ENCODE data around the gene PRR35.
A peak's percentile ranks its signal among the peaks of the same experiment; 100 is the strongest.
"Not testable (repeated sequence)": the region's sequence is repeated elsewhere in the genome, so short reads cannot be mapped to it uniquely, and the experiment has no call there.

Gene PRR35

GRCh38 chr16:593807-594206 lies 33.6 kb downstream of the PRR35 start:
- H3K4me3 ChIP-seq (replicated peaks; ENCODE audit: low read depth, low read length), result no peak overlapping the region
- no peak for TF ChIP-seq CTCF (IDR thresholded peaks at IDR 0.05; ENCODE audit: low read length, missing control alignments)
- DNase-seq (ENCODE audit: low read depth), result no peak

GRCh38 chr16:595094-595528 lies 34.9 kb downstream of the PRR35 start:
- H3K4me3 ChIP-seq (replicated peaks; ENCODE audit: low read depth, low read length), result no peak overlapping the region
- TF ChIP-seq CTCF (IDR thresholded peaks at IDR 0.05; ENCODE audit: low read length, missing control alignments), result no peak
- DNase-seq (ENCODE audit: low read depth), result no peak

- no peak for TF ChIP-seq CTCF (IDR thresholded peaks at IDR 0.05; ENCODE audit: low read length, missing control alignments)
- H3K4me3 ChIP-seq (replicated peaks; ENCODE audit: low read depth, low read length), result no peak overlapping the region
- no peak for DNase-seq (ENCODE audit: low read depth)
These were observed 35.9 kb downstream of the PRR35 start for GRCh38 chr16:595942-596735.

GRCh38 chr16:596736-597060 lies 36.5 kb downstream of the PRR35 start:
- no peak overlapping the region for H3K4me3 ChIP-seq (replicated peaks; ENCODE audit: low read depth, low read length)
- DNase-seq (ENCODE audit: low read depth), result no peak
- TF ChIP-seq CTCF (IDR thresholded peaks at IDR 0.05; ENCODE audit: low read length, missing control alignments), result no peak

- not testable (repeated sequence) for DNase-seq (ENCODE audit: low read depth); H3K4me3 ChIP-seq (replicated peaks; ENCODE audit: low read depth, low read length)
These were observed 37.5 kb downstream of the PRR35 start for GRCh38 chr16:597655-598054.

- no peak for DNase-seq (ENCODE audit: low read depth)
- H3K4me3 ChIP-seq (replicated peaks; ENCODE audit: low read depth, low read length), result no peak overlapping the region
- TF ChIP-seq CTCF (IDR thresholded peaks at IDR 0.05; ENCODE audit: low read length, missing control alignments), result no peak
These were observed 38.9 kb downstream of the PRR35 start for GRCh38 chr16:598823-599739.

- H3K4me3 ChIP-seq (replicated peaks; ENCODE audit: low read depth, low read length), result no peak overlapping the region
- peak; percentile 33 for TF ChIP-seq CTCF (IDR thresholded peaks at IDR 0.05; ENCODE audit: low read length, missing control alignments)
- DNase-seq (ENCODE audit: low read depth), result peak; percentile 21
These were observed 40.6 kb downstream of the PRR35 start for GRCh38 chr16:600781-601180.
